NB4 (cell line): ENCODE data around the gene NGF.

Experiments
- CTCF ChIP-seq: IDR thresholded peaks from one replicate; pipeline ENCODE4 v1.5.1; 2012; ENCODE audit warnings: low read depth, low read length
- POLR2A ChIP-seq: IDR thresholded peaks from 2 replicates; pipeline ENCODE4 v1.6.1; 2011; ENCODE audit warnings: mild to moderate bottlenecking; ENCODE audit not compliant: insufficient read length; ENCODE audit errors: extremely low read depth

- no peak for TF ChIP-seq POLR2A
- TF ChIP-seq CTCF = no peak
Observed at GRCh38 chr1:115331558-115332331, 6.3 kb downstream of the NGF start.
